IMR-90 (cell line): ENCODE data around the gene KDM1A. TPM values are rescaled to one million over a fixed set of nuclear protein-coding genes. Genes with fewer than 3 reads are reported as not detected.

Experiments used
- ATAC-seq: fragments of 200-7000 bp; cut with Tn5 transposase; 2 replicates; pipeline ENCODE4 v1.9.1; 2020; ENCODE audit warnings: low read depth, mild to moderate bottlenecking, moderate library complexity
- BruUV-seq: library from RNA; stranded (reverse); fragments of 400-500 nt; replicated peaks from 2 replicates; lab custom pipeline; 2021; lab: Mats Ljungman, UMichigan
- CTCF ChIA-PET: fragments of 300-600 bp; formaldehyde crosslinking; extraction: SDS; loops from one replicate; lab custom pipeline; 2021; ENCODE audit warnings: antibody characterized with exemption; lab: Yijun Ruan, JAX
- POLR2A ChIA-PET: fragments of 300-600 bp; sonication (Branson Sonifier 250); formaldehyde crosslinking; loops from one replicate; lab custom pipeline; 2022; ENCODE audit warnings: antibody characterized with exemption; ENCODE audit not compliant: unreplicated experiment; lab: Charles Lee
- DNase-seq: peaks from one replicate; pipeline ENCODE4 v3.0.0; 2013
- H2AFZ ChIP-seq: replicated peaks from 2 replicates; pipeline ENCODE3; 2013; ENCODE audit warnings: low read length, mild to moderate bottlenecking; ENCODE audit not compliant: poor library complexity
- H2AK5ac ChIP-seq: 2 replicates; pipeline ENCODE4 v1.6.1; 2013; ENCODE audit warnings: low read depth, low read length, inconsistent platforms
- H2AK9ac ChIP-seq: replicated peaks from 2 replicates; pipeline ENCODE3; 2013; ENCODE audit warnings: mild to moderate bottlenecking, low read depth, low read length, moderate library complexity; ENCODE audit not compliant: poor library complexity
- H2BK120ac ChIP-seq: 2 replicates; pipeline ENCODE4 v1.6.1; 2013; ENCODE audit warnings: low read depth, low read length, inconsistent platforms
- H2BK15ac ChIP-seq: 3 replicates; pipeline ENCODE4 v1.6.1; 2013; ENCODE audit warnings: low read depth, low read length, inconsistent platforms
- H2BK20ac ChIP-seq: 2 replicates; pipeline ENCODE4 v1.6.1; 2013; ENCODE audit warnings: low read depth, mild to moderate bottlenecking, inconsistent platforms, low read length, moderate library complexity
- H2BK5ac ChIP-seq: 2 replicates; pipeline ENCODE4 v1.6.1; 2013; ENCODE audit warnings: mild to moderate bottlenecking, low read depth, low read length, inconsistent platforms; ENCODE audit not compliant: poor library complexity, severe bottlenecking
- H3K14ac ChIP-seq: replicated peaks from 2 replicates; pipeline ENCODE4 v1.6.1; 2013; ENCODE audit warnings: low read depth, low read length, inconsistent platforms
- H3K18ac ChIP-seq: 2 replicates; pipeline ENCODE4 v1.6.1; 2013; ENCODE audit warnings: low read depth, low read length, control low read depth
- H3K23ac ChIP-seq: 2 replicates; pipeline ENCODE4 v1.6.1; 2013; ENCODE audit warnings: low read depth, low read length, inconsistent platforms
- H3K27ac ChIP-seq: 2 replicates; pipeline ENCODE4 v1.5.1; 2013; ENCODE audit warnings: mild to moderate bottlenecking, control low read depth, low read length; ENCODE audit not compliant: insufficient read depth
- H3K27me3 ChIP-seq: 2 replicates; pipeline ENCODE4 v1.6.1; 2013; ENCODE audit warnings: low read length; ENCODE audit not compliant: control insufficient read depth, insufficient read depth
- H3K36me3 ChIP-seq: 2 replicates; pipeline ENCODE4 v1.6.1; 2013; ENCODE audit warnings: low read length, mixed read lengths; ENCODE audit not compliant: control insufficient read depth, insufficient read depth
- H3K4ac ChIP-seq: 2 replicates; pipeline ENCODE4 v1.6.1; 2013; ENCODE audit warnings: low read depth, low read length, inconsistent platforms
- H3K4me1 ChIP-seq: 2 replicates; pipeline ENCODE4 v1.6.1; 2013; ENCODE audit warnings: low read length, mixed read lengths; ENCODE audit not compliant: control insufficient read depth, insufficient read depth
- H3K4me2 ChIP-seq: 2 replicates; pipeline ENCODE4 v1.6.1; 2013; ENCODE audit warnings: low read depth, mild to moderate bottlenecking, control low read depth, low read length, moderate library complexity
- H3K4me3 ChIP-seq: 2 replicates; pipeline ENCODE4 v1.5.1; 2013; ENCODE audit warnings: low read depth, mild to moderate bottlenecking, control low read depth, low read length, moderate library complexity; ENCODE audit not compliant: insufficient read depth
- H3K56ac ChIP-seq: 2 replicates; pipeline ENCODE4 v1.6.1; 2013; ENCODE audit warnings: low read length, inconsistent platforms; ENCODE audit not compliant: insufficient read depth; ENCODE audit errors: extremely low read depth
- H3K79me1 ChIP-seq, 2 experiments: 2 replicates each; pipeline ENCODE4 v1.6.1; 2013; ENCODE audit warnings: low read length in 2 of 2, inconsistent platforms in 1 of 2, low read depth in 1 of 2
- H3K9ac ChIP-seq: 2 replicates; pipeline ENCODE4 v1.6.1; 2013; ENCODE audit warnings: low read depth, low read length, control low read depth
- H3K9me1 ChIP-seq: 2 replicates; pipeline ENCODE4 v1.6.1; 2013; ENCODE audit warnings: low read length, inconsistent platforms; ENCODE audit not compliant: insufficient read depth
- H3K9me3 ChIP-seq: 2 replicates; pipeline ENCODE4 v1.6.1; 2013; ENCODE audit warnings: low read length; ENCODE audit not compliant: control insufficient read depth, insufficient read depth
- H4K20me1 ChIP-seq: 2 replicates; pipeline ENCODE4 v1.6.1; 2013; ENCODE audit warnings: low read length, inconsistent platforms; ENCODE audit not compliant: insufficient read depth
- H4K5ac ChIP-seq: 2 replicates; pipeline ENCODE4 v1.6.1; 2013; ENCODE audit warnings: mild to moderate bottlenecking, low read depth, low read length, control low read depth
- H4K8ac ChIP-seq, 2 experiments: 2 replicates each; pipeline ENCODE4 v1.6.1; 2013; ENCODE audit warnings: low read depth in 2 of 2, low read length in 2 of 2, control low read depth in 1 of 2, inconsistent platforms in 1 of 2
- H4K91ac ChIP-seq: 2 replicates; pipeline ENCODE4 v1.6.1; 2013; ENCODE audit warnings: low read depth, low read length, inconsistent platforms; ENCODE audit not compliant: insufficient read depth
- CHD1 ChIP-seq: IDR thresholded peaks from 2 replicates; pipeline ENCODE4 v1.6.1; 2012; ENCODE audit warnings: low read depth, low read length, improper control_type of control experiment
- MAZ ChIP-seq: IDR thresholded peaks from 2 replicates; pipeline ENCODE4 v1.6.1; 2012; ENCODE audit warnings: low read depth, mild to moderate bottlenecking, low read length, improper control_type of control experiment, moderate library complexity, borderline replicate concordance
- SMC3 ChIP-seq: fragments of 150-350 bp; IDR thresholded peaks from 2 replicates; pipeline ENCODE4 v1.6.1; 2016; ENCODE audit warnings: low read depth, mild to moderate bottlenecking, antibody characterized with exemption, low read length, moderate library complexity
- USF2 ChIP-seq: fragments of 150-350 bp; IDR thresholded peaks from 2 replicates; pipeline ENCODE4 v1.6.1; 2017; ENCODE audit warnings: mild to moderate bottlenecking, antibody characterized with exemption, low read length, low read depth
- WGBS, 2 experiments: methylation state at CpG; one replicate each; pipeline versions ENCODE4 v1.1.5 to v1.1.7; 2013; ENCODE audit warnings: missing lambda C conversion rate in 2 of 2; ENCODE audit not compliant: insufficient read length in 1 of 2; ENCODE audit errors: extremely low coverage in 2 of 2; 5-methylcytosine and 5-hydroxymethylcytosine counted together
- dilution Hi-C: fragments of 300-500 bp; cut with HindIII; formaldehyde crosslinking; loops from one replicate; pipeline ENCODE4 v1.14.3; 2018; ENCODE audit warnings: low sequenced_read_pairs; ENCODE audit not compliant: unreplicated experiment
- in situ Hi-C: fragments of 300-500 bp; cut with MboI; formaldehyde crosslinking; loops from 3 replicates; pipeline ENCODE4 v1.14.3; 2019; ENCODE audit warnings: low sequenced_read_pairs, inconsistent platforms, mixed read lengths
- intact Hi-C: fragments of 100-400 bp; cut with micrococcal nuclease; formaldehyde crosslinking; loops from 2 replicates; pipeline ENCODE4 v1.10.0; 2022
- polyA plus RNA-seq, 3 experiments: library from polyadenylated mRNA; depleted of rRNA; stranded (reverse); fragments of >200 nt; gene quantifications; 2 replicates each; pipeline ENCODE4 v1.2.3, GENCODE V29; 2012; ENCODE audit warnings: low replicate concordance in 1 of 3
- total RNA-seq: library from RNA; depleted of rRNA; stranded (reverse); fragments of >200 nt; gene quantifications from 2 replicates; pipeline ENCODE4 v1.2.3, GENCODE V29; 2012

Gene KDM1A
- total and polyA plus RNA-seq, 2 of the 4 experiments (the other 2 are of a cell fraction) = 58.7 to 104 TPM

- Histone ChIP-seq H3K9ac (no peak overlapping the region), H3K36me3 (peaks cover 4% of the 10 kb centered on the region; the same call in 1 of the 2 replicates), H2AK5ac (no peak overlapping the region), H3K4me2 (no peak overlapping the region), H4K5ac (no peak overlapping the region), H2AK9ac (no peak overlapping the region), H3K4me1 (no peaks in the 10 kb centered on the region), H3K18ac (no peak overlapping the region), H3K4me3 (no peak overlapping the region), H2AFZ (no peak overlapping the region), H4K20me1 (peaks cover 29% of the 10 kb centered on the region), H3K4ac (no peak overlapping the region), H3K23ac (no peak overlapping the region; the same call in 1 of the 2 replicates), H3K27me3 (no peaks in the 10 kb centered on the region), H2BK20ac (no peak overlapping the region), H3K27ac (no peak overlapping the region), H2BK5ac (no peak overlapping the region), H3K56ac (no peak overlapping the region), H4K91ac (no peak overlapping the region), H3K79me1 (peaks cover 15 to 62% of the 10 kb centered on the region in 2 experiments), H3K9me1 (no peaks in the 10 kb centered on the region), H4K8ac (no peak overlapping the region), H2BK120ac (no peak overlapping the region), H3K9me3 (no peaks in the 10 kb centered on the region), H2BK15ac (no peak overlapping the region), H3K14ac (no peak overlapping the region)
- CTCF ChIA-PET = no interaction called here
- no TSS peak for BruUV-seq
- dilution Hi-C loops = no loop called here
- ATAC-seq (no peak), DNase-seq (no peak)
- POLR2A ChIA-PET = no interaction called here
- in situ Hi-C loops = no loop called here
- no CpG with 5 or more reads among the region's 7 CpGs for WGBS, 2 experiments
- intact Hi-C loops = no loop called here
- TF ChIP-seq MAZ (no peak), USF2 (no peak), SMC3 (no peak), CHD1 (no peak)
Observed at GRCh38 chr1:23039308-23039826, 20.1 kb downstream of the KDM1A start.
